Testis (tissue), 2 donors: ENCODE results near the gene TNNT1.

Source experiments
- POLR2A ChIP-seq: fragments of 450-650 bp; IDR thresholded peaks from one replicate; pipeline ENCODE4 v1.6.1; 2017; ENCODE audit warnings: antibody characterized with exemption, mild to moderate bottlenecking, moderate library complexity
- TF ChIP-seq, protein P1 (sequence below), 3 experiments: fragments of 450-650 bp in 2 of 3; fragments of 200-600 bp in 1 of 3; sonication (generic) in 1 of 3; IDR thresholded peaks; one replicate each; pipeline ENCODE4 v1.5.1; 2016 to 2019; ENCODE audit warnings: antibody characterized with exemption in 3 of 3, mild to moderate bottlenecking in 2 of 3, moderate library complexity in 1 of 3

DNA sequence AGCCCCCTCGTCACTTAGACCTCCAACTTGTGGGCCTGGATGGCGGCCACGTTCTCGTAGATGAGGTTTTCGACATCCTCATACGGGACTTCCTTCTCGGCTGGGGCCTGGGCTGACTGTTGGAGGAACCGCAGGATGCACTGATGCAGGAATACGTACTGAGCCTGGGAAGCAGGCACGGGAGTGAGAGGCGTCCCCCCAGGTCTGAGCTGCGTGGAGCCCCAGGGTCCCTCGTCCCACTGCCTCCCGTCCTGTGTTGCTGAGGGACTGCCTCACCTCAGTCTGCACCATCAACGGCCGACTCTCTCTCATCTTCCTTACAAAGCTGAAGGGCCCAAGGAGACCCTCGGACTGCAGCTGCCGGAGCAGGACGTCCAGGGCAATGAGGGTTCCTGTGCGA, 32.7 kb upstream of the TNNT1 start:
- TF ChIP-seq, protein P1, sequence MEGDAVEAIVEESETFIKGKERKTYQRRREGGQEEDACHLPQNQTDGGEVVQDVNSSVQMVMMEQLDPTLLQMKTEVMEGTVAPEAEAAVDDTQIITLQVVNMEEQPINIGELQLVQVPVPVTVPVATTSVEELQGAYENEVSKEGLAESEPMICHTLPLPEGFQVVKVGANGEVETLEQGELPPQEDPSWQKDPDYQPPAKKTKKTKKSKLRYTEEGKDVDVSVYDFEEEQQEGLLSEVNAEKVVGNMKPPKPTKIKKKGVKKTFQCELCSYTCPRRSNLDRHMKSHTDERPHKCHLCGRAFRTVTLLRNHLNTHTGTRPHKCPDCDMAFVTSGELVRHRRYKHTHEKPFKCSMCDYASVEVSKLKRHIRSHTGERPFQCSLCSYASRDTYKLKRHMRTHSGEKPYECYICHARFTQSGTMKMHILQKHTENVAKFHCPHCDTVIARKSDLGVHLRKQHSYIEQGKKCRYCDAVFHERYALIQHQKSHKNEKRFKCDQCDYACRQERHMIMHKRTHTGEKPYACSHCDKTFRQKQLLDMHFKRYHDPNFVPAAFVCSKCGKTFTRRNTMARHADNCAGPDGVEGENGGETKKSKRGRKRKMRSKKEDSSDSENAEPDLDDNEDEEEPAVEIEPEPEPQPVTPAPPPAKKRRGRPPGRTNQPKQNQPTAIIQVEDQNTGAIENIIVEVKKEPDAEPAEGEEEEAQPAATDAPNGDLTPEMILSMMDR (IDR thresholded peaks at IDR 0.05), result no peak
- no peak for TF ChIP-seq POLR2A
